ENCODE measurements around the gene EARS2. TPM values are rescaled to one million over a fixed set of nuclear protein-coding genes. Genes with fewer than 3 reads are reported as not detected.

Gene EARS2
- total and polyA plus RNA-seq, 2 of the 8 experiments (the other 6 are each of a cell fraction or from before 2014, with no cell fraction given) = 47.8 to 111 TPM

DNA sequence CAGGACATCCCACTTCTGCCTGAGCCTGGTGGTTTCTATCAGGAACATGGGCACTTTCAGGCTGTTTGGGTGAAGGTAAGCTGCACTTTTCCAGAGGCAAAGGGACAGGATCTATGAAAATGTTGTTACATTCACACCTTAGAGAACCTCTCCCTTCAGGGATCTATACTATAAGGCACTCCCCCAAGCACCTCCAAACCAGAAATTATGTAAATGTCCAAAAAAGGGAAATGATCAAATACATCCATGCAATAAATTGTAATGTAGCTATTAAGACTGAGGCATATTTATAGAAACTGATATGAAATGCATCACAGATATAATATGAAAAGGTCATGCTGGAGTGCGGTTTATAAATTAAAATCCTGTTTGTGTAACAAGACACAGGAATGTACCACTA lies 80.9 kb downstream of the EARS2 start (continued):
- TF ChIP-seq, protein P1, sequence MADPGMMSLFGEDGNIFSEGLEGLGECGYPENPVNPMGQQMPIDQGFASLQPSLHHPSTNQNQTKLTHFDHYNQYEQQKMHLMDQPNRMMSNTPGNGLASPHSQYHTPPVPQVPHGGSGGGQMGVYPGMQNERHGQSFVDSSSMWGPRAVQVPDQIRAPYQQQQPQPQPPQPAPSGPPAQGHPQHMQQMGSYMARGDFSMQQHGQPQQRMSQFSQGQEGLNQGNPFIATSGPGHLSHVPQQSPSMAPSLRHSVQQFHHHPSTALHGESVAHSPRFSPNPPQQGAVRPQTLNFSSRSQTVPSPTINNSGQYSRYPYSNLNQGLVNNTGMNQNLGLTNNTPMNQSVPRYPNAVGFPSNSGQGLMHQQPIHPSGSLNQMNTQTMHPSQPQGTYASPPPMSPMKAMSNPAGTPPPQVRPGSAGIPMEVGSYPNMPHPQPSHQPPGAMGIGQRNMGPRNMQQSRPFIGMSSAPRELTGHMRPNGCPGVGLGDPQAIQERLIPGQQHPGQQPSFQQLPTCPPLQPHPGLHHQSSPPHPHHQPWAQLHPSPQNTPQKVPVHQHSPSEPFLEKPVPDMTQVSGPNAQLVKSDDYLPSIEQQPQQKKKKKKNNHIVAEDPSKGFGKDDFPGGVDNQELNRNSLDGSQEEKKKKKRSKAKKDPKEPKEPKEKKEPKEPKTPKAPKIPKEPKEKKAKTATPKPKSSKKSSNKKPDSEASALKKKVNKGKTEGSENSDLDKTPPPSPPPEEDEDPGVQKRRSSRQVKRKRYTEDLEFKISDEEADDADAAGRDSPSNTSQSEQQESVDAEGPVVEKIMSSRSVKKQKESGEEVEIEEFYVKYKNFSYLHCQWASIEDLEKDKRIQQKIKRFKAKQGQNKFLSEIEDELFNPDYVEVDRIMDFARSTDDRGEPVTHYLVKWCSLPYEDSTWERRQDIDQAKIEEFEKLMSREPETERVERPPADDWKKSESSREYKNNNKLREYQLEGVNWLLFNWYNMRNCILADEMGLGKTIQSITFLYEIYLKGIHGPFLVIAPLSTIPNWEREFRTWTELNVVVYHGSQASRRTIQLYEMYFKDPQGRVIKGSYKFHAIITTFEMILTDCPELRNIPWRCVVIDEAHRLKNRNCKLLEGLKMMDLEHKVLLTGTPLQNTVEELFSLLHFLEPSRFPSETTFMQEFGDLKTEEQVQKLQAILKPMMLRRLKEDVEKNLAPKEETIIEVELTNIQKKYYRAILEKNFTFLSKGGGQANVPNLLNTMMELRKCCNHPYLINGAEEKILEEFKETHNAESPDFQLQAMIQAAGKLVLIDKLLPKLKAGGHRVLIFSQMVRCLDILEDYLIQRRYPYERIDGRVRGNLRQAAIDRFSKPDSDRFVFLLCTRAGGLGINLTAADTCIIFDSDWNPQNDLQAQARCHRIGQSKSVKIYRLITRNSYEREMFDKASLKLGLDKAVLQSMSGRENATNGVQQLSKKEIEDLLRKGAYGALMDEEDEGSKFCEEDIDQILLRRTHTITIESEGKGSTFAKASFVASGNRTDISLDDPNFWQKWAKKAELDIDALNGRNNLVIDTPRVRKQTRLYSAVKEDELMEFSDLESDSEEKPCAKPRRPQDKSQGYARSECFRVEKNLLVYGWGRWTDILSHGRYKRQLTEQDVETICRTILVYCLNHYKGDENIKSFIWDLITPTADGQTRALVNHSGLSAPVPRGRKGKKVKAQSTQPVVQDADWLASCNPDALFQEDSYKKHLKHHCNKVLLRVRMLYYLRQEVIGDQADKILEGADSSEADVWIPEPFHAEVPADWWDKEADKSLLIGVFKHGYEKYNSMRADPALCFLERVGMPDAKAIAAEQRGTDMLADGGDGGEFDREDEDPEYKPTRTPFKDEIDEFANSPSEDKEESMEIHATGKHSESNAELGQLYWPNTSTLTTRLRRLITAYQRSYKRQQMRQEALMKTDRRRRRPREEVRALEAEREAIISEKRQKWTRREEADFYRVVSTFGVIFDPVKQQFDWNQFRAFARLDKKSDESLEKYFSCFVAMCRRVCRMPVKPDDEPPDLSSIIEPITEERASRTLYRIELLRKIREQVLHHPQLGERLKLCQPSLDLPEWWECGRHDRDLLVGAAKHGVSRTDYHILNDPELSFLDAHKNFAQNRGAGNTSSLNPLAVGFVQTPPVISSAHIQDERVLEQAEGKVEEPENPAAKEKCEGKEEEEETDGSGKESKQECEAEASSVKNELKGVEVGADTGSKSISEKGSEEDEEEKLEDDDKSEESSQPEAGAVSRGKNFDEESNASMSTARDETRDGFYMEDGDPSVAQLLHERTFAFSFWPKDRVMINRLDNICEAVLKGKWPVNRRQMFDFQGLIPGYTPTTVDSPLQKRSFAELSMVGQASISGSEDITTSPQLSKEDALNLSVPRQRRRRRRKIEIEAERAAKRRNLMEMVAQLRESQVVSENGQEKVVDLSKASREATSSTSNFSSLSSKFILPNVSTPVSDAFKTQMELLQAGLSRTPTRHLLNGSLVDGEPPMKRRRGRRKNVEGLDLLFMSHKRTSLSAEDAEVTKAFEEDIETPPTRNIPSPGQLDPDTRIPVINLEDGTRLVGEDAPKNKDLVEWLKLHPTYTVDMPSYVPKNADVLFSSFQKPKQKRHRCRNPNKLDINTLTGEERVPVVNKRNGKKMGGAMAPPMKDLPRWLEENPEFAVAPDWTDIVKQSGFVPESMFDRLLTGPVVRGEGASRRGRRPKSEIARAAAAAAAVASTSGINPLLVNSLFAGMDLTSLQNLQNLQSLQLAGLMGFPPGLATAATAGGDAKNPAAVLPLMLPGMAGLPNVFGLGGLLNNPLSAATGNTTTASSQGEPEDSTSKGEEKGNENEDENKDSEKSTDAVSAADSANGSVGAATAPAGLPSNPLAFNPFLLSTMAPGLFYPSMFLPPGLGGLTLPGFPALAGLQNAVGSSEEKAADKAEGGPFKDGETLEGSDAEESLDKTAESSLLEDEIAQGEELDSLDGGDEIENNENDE (IDR thresholded peaks at IDR 0.05; ENCODE audit: insufficient replicate concordance, low read length) = no peak
- TF ChIP-seq SRF (IDR thresholded peaks at IDR 0.05; ENCODE audit: low read depth, low read length) (no peak), FOSL1 (IDR thresholded peaks at IDR 0.05; ENCODE audit: insufficient read depth, low read depth, low read length) (no peak), EP300 (IDR thresholded peaks at IDR 0.05; ENCODE audit: borderline replicate concordance in 1 of 2, low read depth in 2 of 2, low read length in 2 of 2) (no peak), BRCA1 (IDR thresholded peaks at IDR 0.05; ENCODE audit: low read depth, low read length) (no peak), JUN (IDR thresholded peaks at IDR 0.05; ENCODE audit: low read depth, low read length) (no peak), HDAC2 (IDR thresholded peaks at IDR 0.05; ENCODE audit: borderline replicate concordance in 1 of 2, low read depth in 2 of 2, low read length in 2 of 2) (no peak), SIRT6 (IDR thresholded peaks at IDR 0.05; ENCODE audit: low read length) (no peak), KDM4A (IDR thresholded peaks at IDR 0.05; ENCODE audit: low read depth, low read length, severe bottlenecking) (no peak)
- TF ChIP-seq, protein P2, sequence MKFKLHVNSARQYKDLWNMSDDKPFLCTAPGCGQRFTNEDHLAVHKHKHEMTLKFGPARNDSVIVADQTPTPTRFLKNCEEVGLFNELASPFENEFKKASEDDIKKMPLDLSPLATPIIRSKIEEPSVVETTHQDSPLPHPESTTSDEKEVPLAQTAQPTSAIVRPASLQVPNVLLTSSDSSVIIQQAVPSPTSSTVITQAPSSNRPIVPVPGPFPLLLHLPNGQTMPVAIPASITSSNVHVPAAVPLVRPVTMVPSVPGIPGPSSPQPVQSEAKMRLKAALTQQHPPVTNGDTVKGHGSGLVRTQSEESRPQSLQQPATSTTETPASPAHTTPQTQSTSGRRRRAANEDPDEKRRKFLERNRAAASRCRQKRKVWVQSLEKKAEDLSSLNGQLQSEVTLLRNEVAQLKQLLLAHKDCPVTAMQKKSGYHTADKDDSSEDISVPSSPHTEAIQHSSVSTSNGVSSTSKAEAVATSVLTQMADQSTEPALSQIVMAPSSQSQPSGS (IDR thresholded peaks at IDR 0.05; ENCODE audit: low read length) = no peak
